Effector memory CD4-positive, alpha-beta T cell (primary cell): Measurements from ENCODE around the gene IL3RA.
"Not testable (repeated sequence)": the region's sequence is repeated elsewhere in the genome, so short reads cannot be mapped to it uniquely, and the experiment has no call there.

Experiments used
- DNase-seq, 3 donors: peaks; one replicate each; pipeline ENCODE4 v3.0.0-alpha.2; 2020
- H3K27ac ChIP-seq: 2 replicates; pipeline ENCODE4 v1.7.0; 2013; ENCODE audit warnings: mild to moderate bottlenecking, low read length, moderate library complexity; ENCODE audit not compliant: insufficient read depth, poor library complexity, severe bottlenecking
- H3K27me3 ChIP-seq: replicated peaks from 2 replicates; pipeline ENCODE4 v1.7.0; 2013; ENCODE audit warnings: mild to moderate bottlenecking, low read length; ENCODE audit not compliant: insufficient read depth, control insufficient read depth, poor library complexity, severe bottlenecking
- H3K36me3 ChIP-seq: 2 replicates; pipeline ENCODE4 v1.7.0; 2013; ENCODE audit warnings: mild to moderate bottlenecking, low read length, moderate library complexity; ENCODE audit not compliant: control insufficient read depth, insufficient read depth
- H3K4me1 ChIP-seq: 2 replicates; pipeline ENCODE4 v1.7.0; 2013; ENCODE audit warnings: low read length, mild to moderate bottlenecking; ENCODE audit not compliant: control insufficient read depth, insufficient read depth, poor library complexity, severe bottlenecking
- H3K4me3 ChIP-seq: 2 replicates; pipeline ENCODE4 v1.7.0; 2013; ENCODE audit warnings: low read length, low read depth, mild to moderate bottlenecking; ENCODE audit not compliant: insufficient read depth, poor library complexity, severe bottlenecking
- H3K9me3 ChIP-seq: 2 replicates; pipeline ENCODE4 v1.7.0; 2013; ENCODE audit warnings: mild to moderate bottlenecking, low read length, moderate library complexity; ENCODE audit not compliant: control insufficient read depth

Gene IL3RA

GRCh38 chrX:1355131-1356046 lies 18.8 kb downstream of the IL3RA start:
- H3K27ac ChIP-seq, result no peak overlapping the region
- H3K4me3 ChIP-seq, result no peak overlapping the region

GRCh38 chrX:1357993-1358392 lies 21.4 kb downstream of the IL3RA start:
- Histone ChIP-seq H3K36me3 (peaks cover 3% of the 10 kb centered on the region), H3K27me3 (no peaks in the 10 kb centered on the region), H3K4me1 (no peaks in the 10 kb centered on the region), H3K27ac (no peak overlapping the region), H3K9me3 (peaks cover 3% of the 10 kb centered on the region), H3K4me3 (no peak overlapping the region)
- DNase-seq, result no peak

More at GRCh38 chrX:1355131-1356046, 18.8 kb downstream of the IL3RA start:
- Histone ChIP-seq H3K9me3 (peaks cover 3% of the 10 kb centered on the region), H3K4me1 (no peaks in the 10 kb centered on the region), H3K27me3 (no peaks in the 10 kb centered on the region), H3K36me3 (no peaks in the 10 kb centered on the region)
- DNase-seq, result no peak

- Histone ChIP-seq H3K9me3 (peaks cover 3% of the 10 kb centered on the region), H3K27me3 (no peaks in the 10 kb centered on the region), H3K27ac (no peak overlapping the region), H3K4me3 (no peak overlapping the region), H3K4me1 (no peaks in the 10 kb centered on the region), H3K36me3 (peaks cover 3% of the 10 kb centered on the region)
- no peak for DNase-seq
Observed at GRCh38 chrX:1358793-1359476, 22.4 kb downstream of the IL3RA start.

GRCh38 chrX:1359477-1359873 lies 22.9 kb downstream of the IL3RA start:
- Histone ChIP-seq H3K4me1 (no peaks in the 10 kb centered on the region), H3K27me3 (no peaks in the 10 kb centered on the region), H3K36me3 (peaks cover 3% of the 10 kb centered on the region), H3K27ac (no peak overlapping the region), H3K9me3 (peaks cover 3% of the 10 kb centered on the region), H3K4me3 (no peak overlapping the region)
- DNase-seq, result no peak

GRCh38 chrX:1360171-1360570 lies 23.6 kb downstream of the IL3RA start:
- H3K36me3 ChIP-seq, result peaks cover 3% of the 10 kb centered on the region

GRCh38 chrX:1361275-1361674 lies 24.7 kb downstream of the IL3RA start:
- H3K36me3 ChIP-seq, result peaks cover 3% of the 10 kb centered on the region
- no peak overlapping the region for H3K27ac ChIP-seq
- no peak overlapping the region for H3K4me3 ChIP-seq
- H3K4me1 ChIP-seq, result no peaks in the 10 kb centered on the region
- H3K27me3 ChIP-seq, result no peaks in the 10 kb centered on the region
- H3K9me3 ChIP-seq, result peaks cover 3% of the 10 kb centered on the region
- no peak for DNase-seq

More at GRCh38 chrX:1360171-1360570, 23.6 kb downstream of the IL3RA start:
- no peaks in the 10 kb centered on the region for H3K4me1 ChIP-seq
- no peak overlapping the region for H3K4me3 ChIP-seq
- no peaks in the 10 kb centered on the region for H3K27me3 ChIP-seq
- H3K27ac ChIP-seq, result no peak overlapping the region
- no peak for DNase-seq
- H3K9me3 ChIP-seq, result peaks cover 3% of the 10 kb centered on the region

- Histone ChIP-seq H3K36me3 (peaks cover 3% of the 10 kb centered on the region), H3K9me3 (peaks cover 3% of the 10 kb centered on the region), H3K27me3 (no peaks in the 10 kb centered on the region), H3K4me3 (no peak overlapping the region), H3K4me1 (no peaks in the 10 kb centered on the region), H3K27ac (no peak overlapping the region)
- DNase-seq, result no peak
Observed at GRCh38 chrX:1361910-1362309, 25.3 kb downstream of the IL3RA start.

GRCh38 chrX:1366363-1366762 lies 29.8 kb downstream of the IL3RA start:
- H3K36me3 ChIP-seq, H3K4me1 ChIP-seq, H3K27me3 ChIP-seq, DNase-seq, H3K9me3 ChIP-seq, H3K4me3 ChIP-seq, H3K27ac ChIP-seq: not testable (repeated sequence)

- Histone ChIP-seq H3K4me1 (no peaks in the 10 kb centered on the region), H3K9me3 (no peaks in the 10 kb centered on the region), H3K4me3 (no peak overlapping the region), H3K27ac (no peak overlapping the region), H3K27me3 (no peaks in the 10 kb centered on the region), H3K36me3 (no peaks in the 10 kb centered on the region)
- DNase-seq, result no peak
Observed at GRCh38 chrX:1368385-1368698, 31.8 kb downstream of the IL3RA start.

GRCh38 chrX:1378306-1378759 lies 41.7 kb downstream of the IL3RA start:
- H3K9me3 ChIP-seq, result no peaks in the 10 kb centered on the region
- no peak for DNase-seq
- no peak overlapping the region for H3K27ac ChIP-seq
- H3K4me1 ChIP-seq, result no peaks in the 10 kb centered on the region
- H3K36me3 ChIP-seq, result no peaks in the 10 kb centered on the region
- H3K27me3 ChIP-seq, result no peaks in the 10 kb centered on the region
- no peak overlapping the region for H3K4me3 ChIP-seq
